SK-N-MC (cell line): ENCODE data around the gene ATXN1.

ENCODE experiments used
- EZH2 ChIP-seq: fragments of 200-600 bp; sonication (generic); IDR thresholded peaks from one replicate; pipeline ENCODE4 v1.6.1; 2017; ENCODE audit warnings: antibody characterized with exemption
- POLR2AphosphoS5 ChIP-seq: IDR thresholded peaks from 2 replicates; pipeline ENCODE4 v1.6.1; 2012; ENCODE audit warnings: mild to moderate bottlenecking, low read depth, low read length, borderline replicate concordance

DNA sequence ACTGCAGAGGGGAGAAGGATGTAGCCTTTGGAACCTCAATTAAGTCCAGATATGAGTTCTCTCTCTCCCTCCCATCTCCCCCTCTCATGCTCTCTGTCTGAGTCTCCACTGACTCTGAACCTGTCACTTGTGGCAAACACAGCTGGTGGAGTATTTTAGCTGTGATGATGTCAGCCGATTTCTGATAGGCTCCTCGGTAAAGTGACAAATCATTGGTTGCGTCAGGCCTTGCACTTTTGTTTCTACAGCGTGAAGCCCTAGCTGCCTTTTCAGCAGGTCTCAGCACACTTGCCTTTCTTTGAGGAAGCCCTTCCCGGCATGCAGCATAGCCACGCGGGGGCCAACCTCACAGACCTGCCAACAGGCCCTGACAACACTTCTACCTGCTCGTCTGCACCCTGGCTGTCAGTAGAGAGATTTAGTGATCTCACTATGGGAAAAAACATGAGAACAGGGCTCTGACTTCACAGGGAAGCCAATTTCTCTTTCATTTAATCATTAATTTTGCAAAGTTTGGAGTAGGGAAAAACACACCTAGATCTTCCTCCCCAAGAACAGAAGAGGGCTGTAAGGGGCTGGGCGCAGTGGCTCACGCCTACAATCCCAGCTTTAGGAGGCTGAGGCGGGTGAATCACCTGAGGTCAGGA is 438.5 kb downstream of the ATXN1 start:
- TF ChIP-seq EZH2 (no peak), POLR2AphosphoS5 (no peak)
